ENCODE data around the gene CNOT10.

DNA sequence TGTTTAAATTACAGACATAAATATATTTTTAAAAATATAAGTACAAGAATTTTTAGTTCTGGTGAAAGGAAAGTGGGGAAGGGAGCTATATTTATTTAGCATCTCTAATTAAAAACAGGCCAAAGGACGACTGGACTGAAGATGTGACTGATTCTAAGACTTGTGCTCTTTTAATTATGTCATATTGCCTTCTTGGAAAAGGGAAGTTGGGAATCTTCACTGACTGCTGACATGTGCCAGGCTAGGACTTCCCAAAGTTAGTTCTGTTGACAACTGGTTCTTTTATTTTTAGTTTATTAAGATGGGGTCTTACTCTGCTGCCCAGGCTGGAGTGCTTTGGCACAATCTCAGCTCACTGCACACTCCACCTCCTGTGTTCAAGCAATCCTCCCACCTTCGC is 13.5 kb downstream of the CNOT10 start:
- TF ChIP-seq POLR2A (IDR thresholded peaks at IDR 0.05): no peak
- no peak for TF ChIP-seq CTCF (IDR thresholded peaks at IDR 0.05)
- TF ChIP-seq POLR2AphosphoS5 (IDR thresholded peaks at IDR 0.05; ENCODE audit: insufficient read depth in 1 of 2, low read depth in 1 of 2): no peak

All from vagina (tissue), 2 donors.